NCI-H1417 treated with DMSO at 0.1 percent for 48 hours (cell line): Measurements from ENCODE around the gene BACE1.

Experiments
- DNase-seq: peaks from one replicate; lab custom pipeline; 2025; lab: John Stamatoyannopoulos, UW

The BACE1 gene

DNA sequence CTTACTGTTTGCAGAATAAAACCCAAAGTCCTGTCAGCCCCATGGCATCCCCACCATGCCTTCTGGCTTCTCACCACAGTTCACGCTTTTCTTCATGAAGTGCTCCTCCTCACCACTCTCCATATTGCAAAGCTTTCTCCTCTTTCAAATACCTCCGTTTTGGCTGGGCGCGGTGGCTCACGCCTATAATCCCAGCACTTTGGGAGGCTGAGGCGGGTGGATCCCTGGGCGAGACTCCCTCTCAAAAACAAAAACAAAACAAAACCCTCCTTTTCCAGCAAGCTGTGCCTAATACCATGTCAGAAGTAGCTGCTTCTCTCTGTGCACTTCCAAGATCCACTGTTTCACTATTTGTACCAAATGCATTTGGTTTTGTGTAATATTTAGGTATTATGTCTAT, 6.7 kb downstream of the BACE1 start:
- no peak for DNase-seq

DNA sequence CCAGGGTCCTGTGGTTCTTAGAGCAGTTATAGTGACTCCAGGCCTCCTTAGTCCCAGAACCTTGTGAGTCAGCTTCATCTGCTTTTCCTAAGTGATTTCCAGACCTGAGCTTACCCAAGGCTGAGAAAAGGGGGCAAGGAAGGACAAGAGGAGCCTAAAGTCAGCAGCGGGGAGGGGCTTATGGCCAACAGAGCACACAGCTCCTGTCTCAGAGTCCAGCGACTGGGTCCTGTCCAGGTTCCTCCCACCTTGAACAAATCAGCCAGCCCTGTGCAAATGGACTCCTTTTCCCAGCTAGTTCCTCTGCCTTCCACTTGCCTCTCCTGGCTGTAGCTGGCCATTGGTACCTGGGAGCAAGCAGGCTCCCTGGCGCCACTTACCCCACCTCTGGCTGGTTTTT, 10.9 kb downstream of the BACE1 start:
- DNase-seq, result no peak

GRCh38 chr11:117303646-117304315, 12.3 kb downstream of the BACE1 start:
- DNase-seq, result no peak

- peak; percentile 78 for DNase-seq
Measured at GRCh38 chr11:117303101-117303500, 13.0 kb downstream of the BACE1 start.

DNA sequence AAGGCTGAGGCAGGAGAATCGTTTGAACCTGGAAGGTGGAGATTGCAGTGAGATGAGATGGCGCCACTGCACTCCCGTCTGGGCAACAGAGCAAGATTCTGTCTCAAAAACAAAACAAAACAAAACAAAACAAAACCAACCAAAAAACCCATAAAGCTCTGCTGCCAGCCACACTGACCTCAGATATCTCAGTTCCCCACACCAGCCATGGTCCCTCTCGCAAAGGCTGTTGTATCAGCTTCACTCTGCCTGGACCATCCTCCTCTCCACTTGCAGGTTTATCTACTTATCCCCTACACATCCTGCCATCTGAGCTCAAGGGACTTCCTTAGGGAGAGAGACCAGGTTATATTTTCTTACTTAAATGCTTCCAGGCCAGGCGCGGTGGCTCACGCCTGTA, 13.8 kb downstream of the BACE1 start:
- no peak for DNase-seq

- DNase-seq, result no peak
Measured at GRCh38 chr11:117300773-117301172, 15.3 kb downstream of the BACE1 start.

DNA sequence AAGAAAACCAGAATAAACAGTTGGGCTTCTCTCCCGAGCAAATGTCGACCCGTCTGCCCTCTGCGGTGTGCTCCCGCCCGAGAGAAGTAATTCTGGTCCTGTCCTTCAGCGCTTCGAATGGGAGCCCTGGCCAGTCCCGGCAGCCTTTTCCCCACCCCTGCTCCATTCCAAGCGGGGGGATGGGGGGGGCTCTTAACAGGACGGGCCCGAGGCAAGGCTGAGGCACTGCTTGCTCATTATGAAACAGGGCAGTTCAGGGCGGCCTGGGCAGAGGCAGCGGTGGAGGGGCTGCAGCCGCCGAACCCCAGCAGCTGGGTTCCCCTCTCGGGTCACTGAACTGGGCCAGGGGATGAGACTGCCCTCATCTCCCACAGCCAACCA, 15.8 kb downstream of the BACE1 start:
- no peak for DNase-seq

DNA sequence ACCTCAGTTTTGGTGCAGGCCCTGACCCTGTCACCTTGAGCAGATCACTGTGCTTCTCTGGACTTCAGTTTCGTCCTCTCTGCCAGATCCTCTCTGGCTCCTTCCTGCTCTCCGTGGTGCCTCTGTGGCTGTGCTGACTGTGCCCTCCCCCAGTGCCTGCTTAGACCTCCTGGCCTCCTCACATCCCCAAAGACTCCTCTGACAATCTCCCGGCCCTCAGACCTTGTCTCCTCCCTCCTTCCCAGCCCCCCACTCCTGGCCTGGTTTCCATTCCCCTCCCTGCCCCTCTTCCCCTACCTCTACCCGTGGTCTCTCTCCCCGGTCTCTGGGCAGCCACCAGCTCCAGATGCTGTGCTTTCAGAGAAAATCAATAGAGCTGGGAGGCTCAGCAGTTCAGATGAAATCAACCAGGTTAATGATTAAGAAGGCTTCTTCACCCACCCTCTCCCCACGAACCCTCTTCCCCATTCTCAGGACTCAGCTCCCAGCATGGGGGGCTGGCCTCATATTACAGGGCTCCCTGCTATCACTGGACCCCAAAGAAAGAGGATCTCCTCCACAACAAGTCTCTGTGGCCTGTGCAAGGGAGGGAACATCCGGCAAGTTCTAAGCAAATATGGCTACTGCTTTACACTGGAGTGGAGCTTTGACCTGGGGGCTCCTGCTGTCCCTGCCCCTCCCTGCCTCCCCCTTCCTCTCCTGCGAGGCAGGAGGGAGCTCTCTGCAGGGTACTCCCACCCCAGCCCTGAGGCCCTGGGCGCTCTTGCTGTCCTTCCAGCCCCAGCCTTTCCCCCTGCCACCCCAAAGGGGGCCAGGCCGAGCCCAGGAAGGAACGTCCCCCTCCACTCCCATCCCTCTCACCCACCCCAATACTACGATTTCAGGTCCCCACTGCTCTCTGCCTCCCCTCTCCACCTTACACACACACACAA, 16.4 kb downstream of the BACE1 start:
- DNase-seq, result no peak

DNA sequence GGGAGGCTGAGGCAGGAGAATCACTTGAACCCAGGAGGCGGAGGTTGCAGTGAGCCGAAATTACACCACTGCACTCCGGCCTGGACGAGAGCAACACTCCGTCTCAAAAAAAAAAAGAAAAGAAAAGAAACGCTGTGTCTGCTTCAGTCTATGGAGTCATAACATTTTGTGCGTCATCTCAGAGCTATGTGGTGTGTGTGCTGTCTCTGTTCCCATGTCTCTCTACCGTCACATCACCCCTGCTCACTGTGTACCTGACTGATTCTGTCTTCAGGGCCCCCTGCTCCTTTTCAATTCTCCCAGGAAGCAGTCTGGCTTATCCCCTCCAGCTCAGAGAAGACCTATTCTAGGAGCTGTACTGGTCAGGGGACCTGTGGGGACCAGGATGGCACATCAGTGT, 17.9 kb downstream of the BACE1 start:
- DNase-seq, result no peak

- DNase-seq, result no peak
Measured at GRCh38 chr11:117296881-117297280, 19.2 kb downstream of the BACE1 start.

DNA sequence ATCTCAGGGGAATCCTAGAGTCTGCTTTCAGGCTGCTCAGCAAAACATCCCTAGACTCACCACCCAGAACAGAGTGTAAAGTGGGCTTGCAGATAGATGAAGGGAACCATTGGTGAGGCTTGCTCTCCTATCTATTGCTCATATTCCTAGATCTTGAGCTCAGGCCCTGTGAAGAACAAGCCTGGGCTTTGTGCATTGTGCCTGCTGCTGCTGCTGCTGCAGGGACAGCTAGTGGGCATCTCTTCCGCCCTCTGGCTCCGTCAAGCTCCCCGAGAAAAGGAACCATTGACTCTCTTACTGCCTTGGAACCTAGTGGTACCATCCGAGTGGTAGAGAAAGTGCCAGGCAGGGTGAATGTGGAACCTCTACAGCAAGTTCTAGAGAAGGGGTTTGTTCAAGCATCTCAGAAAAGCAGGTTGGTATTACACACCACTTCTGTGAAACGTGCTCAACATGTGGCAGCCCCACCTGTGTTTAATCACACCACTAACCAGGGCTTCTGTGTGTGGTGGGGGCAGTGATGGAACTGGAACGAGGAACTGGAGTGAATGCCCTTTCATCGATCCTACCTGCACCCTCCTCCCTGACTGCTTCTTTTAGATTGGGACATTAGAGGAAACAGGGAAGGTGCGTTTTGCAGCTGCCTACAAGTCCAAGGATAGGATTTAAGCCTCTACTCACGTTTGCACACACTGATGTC, 20.5 kb downstream of the BACE1 start:
- no peak for DNase-seq

- DNase-seq, result no peak
Measured at GRCh38 chr11:117292616-117293015, 23.4 kb downstream of the BACE1 start.

GRCh38 chr11:117290809-117291396, 25.2 kb downstream of the BACE1 start, which contains the start of gene BACE1-AS:
BACE1-AS (plus strand) TSS chr11:117291346.
- DNase-seq, result no peak

- no peak for DNase-seq
Measured at GRCh38 chr11:117289795-117290194, 26.3 kb downstream of the BACE1 start.

DNA sequence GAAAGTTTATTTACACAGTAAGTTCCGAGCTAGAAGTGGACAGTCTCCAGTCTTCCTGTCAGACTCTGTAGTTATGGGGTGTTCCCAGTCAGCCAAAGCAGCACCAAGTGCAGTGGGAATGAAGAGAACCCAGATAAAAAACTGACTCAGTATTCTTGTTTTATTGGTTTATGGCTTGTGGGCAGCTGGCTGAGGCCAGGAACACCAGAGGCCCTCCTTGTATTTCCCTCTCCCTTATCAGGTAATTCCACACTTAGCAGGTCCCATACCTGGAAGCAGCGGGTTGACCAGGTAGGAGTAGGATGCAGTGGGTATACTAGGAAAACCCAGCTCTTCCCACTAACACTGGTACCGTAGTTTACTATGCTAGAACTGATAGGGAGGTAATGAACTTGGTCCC, 28.4 kb downstream of the BACE1 start:
- DNase-seq, result no peak

DNA sequence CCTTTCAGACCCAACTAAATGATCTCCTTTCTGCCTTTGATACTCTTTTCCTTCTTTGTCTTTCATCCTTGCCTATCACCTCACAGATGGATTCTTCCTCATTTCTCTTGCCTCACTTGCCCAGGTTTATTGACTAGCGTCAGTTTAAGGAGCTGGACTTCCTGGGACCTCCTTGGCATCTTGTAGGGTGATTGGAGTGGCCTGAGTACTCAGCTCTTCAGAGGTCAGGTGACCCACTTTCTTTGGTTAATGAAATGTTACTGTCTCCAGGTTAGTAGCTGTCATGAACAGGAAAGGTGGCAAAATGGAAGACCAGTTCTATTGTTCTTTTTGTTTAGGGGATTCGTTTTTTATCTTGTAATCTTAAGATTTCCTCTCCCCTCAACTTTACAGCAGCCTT, 29.5 kb downstream of the BACE1 start:
- no peak for DNase-seq

DNA sequence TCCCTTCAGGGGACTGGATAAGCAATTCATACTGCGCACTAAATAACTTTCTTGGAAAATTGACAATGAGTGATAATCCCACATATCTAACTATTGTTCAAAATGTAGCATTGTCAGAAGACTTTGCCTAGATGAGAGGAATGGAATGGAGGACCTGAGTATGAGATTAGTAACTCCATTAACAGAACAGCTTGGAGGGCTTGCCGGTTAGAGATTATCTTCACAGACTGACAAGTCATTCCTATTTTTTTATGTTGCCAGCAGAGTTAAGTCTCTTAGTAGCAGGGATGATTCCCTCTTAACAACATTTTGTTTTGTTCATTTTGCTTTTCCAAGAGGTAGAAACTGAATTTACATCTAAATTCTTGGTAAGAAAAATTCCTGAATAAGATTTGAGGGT, 32.0 kb downstream of the BACE1 start:
- no peak for DNase-seq

DNA sequence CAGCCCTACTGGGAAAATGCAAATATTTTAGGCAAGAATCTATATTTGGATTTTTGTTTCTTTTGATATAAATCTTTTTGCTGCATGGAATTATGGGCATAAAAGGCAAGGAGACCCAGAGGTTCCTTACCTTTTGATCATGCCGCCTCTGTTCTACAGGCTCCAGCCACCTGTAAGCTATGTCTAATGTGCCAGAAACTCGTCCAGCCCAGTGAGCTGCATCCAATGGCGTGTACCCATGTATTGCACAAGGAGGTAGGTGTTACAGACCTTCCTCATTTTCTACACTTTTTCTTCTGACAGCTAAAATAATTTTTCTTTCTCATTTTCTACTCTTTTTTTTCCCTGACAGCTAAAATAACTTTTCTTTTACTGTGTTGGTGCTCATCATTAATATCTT, 33.1 kb downstream of the BACE1 start:
- no peak for DNase-seq

DNA sequence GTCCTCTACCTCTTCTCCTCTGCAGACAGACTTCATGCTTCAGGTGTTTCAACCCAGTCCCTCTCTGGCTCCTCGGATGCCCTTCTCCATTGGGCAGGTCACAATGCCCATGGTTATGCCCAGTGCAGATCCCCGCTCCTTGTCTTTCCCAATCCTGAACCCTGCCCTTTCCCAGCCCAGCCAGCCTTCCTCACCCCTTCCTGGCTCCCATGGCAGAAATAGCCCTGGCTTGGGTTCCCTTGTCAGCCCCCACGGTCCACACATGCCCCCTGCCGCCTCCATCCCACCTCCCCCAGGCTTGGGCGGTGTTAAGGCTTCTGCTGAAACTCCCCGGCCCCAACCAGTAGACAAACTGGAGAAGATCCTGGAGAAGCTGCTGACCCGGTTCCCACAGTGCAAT, 34.2 kb downstream of the BACE1 start:
- no peak for DNase-seq

DNA sequence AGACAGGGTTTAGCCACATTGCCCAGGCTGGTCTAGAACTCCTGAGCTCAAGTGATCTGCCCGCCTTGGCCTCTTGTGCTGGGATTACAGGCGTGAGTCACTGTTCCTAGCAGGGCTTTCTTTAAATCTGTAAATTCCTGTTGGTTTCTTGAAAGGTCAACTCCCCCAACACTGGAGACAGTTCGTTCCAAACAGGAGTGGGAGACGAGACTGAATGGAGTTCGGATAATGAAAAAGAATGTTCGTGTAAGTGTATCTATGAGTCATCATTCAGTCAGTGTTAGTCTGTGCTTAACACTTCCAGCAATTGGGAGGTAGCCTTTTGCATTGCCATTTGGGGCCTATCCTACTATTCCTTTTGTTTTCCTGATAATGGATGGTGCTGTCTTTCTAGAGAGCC, 34.9 kb downstream of the BACE1 start:
- no peak for DNase-seq

GRCh38 chr11:117279711-117280376, 36.2 kb downstream of the BACE1 start:
- no peak for DNase-seq

GRCh38 chr11:117278347-117278746, 37.7 kb downstream of the BACE1 start:
- no peak for DNase-seq
